A549 (cell line): ENCODE results near the gene AQR. TPM values are rescaled to one million over a fixed set of nuclear protein-coding genes. Genes with fewer than 3 reads are reported as not detected.

Experiments used
- ATAC-seq, 2 experiments: fragments of 200-7000 bp in 1 of 2; fragments of >200 bp in 1 of 2; cut with Nextera tagmentation in 1 of 2; cut with Tn5 transposase in 1 of 2; 3 replicates each; pipeline versions ENCODE4 v1.8.0 to v1.9.1; 2018 to 2020; ENCODE audit warnings: mild to moderate bottlenecking in 1 of 2, moderate library complexity in 1 of 2
- CTCF ChIA-PET: fragments of 300-600 bp; sonication (Branson Sonifier 250); formaldehyde crosslinking; extraction: SDS; loops from one replicate; lab custom pipeline; 2021; ENCODE audit warnings: antibody characterized with exemption, inconsistent platforms; lab: Yijun Ruan, JAX
- POLR2A ChIA-PET: fragments of 350-600 bp; formaldehyde crosslinking; extraction: SDS; loops from one replicate; lab custom pipeline; 2021; ENCODE audit warnings: antibody characterized with exemption, inconsistent platforms; lab: Yijun Ruan, JAX
- DNase-seq, 2 experiments: peaks; one replicate each; pipeline versions ENCODE4 v3.0.0 to v3.0.0-alpha.2; 2011 to 2016; ENCODE audit warnings: low read depth in 1 of 2, low spot score in 1 of 2
- FAIRE-seq: peaks from 2 replicates; lab custom pipeline; 2011; peaks lifted over from hg19 to GRCh38; lab: Jason Lieb, UNC
- H3K27ac ChIP-seq, 2 experiments: fragments of >200 bp; sonication (Bioruptor Twin); formaldehyde crosslinking; 3 replicates each; pipeline ENCODE4 v1.5.1; 2016 to 2017
- H3K4me1 ChIP-seq: fragments of >200 bp; sonication (Bioruptor Twin); formaldehyde crosslinking; 3 replicates; pipeline ENCODE4 v1.6.1; 2016
- H3K4me2 ChIP-seq: fragments of >200 bp; sonication (Bioruptor Twin); formaldehyde crosslinking; 3 replicates; pipeline ENCODE4 v1.6.1; 2016
- H3K4me3 ChIP-seq: fragments of >200 bp; sonication (Bioruptor Twin); formaldehyde crosslinking; 3 replicates; pipeline ENCODE4 v1.5.1; 2016
- H3K9me3 ChIP-seq: fragments of >200 bp; sonication (Bioruptor Twin); formaldehyde crosslinking; 3 replicates; pipeline ENCODE4 v1.6.1; 2016
- CBX2 ChIP-seq: fragments of 200-600 bp; sonication (generic); IDR thresholded peaks from 2 replicates; pipeline ENCODE4 v1.6.1; 2016; ENCODE audit warnings: low read depth, mild to moderate bottlenecking, borderline replicate concordance
- CEBPB ChIP-seq, 2 experiments: fragments of >200 bp in 1 of 2; sonication (Bioruptor Twin) in 1 of 2; formaldehyde crosslinking in 1 of 2; IDR thresholded peaks; 2 replicates each; pipeline ENCODE4 v1.6.1; 2012 to 2016
- CHD2 ChIP-seq: fragments of 150-350 bp; IDR thresholded peaks from 2 replicates; pipeline ENCODE4 v1.6.1; 2014; ENCODE audit warnings: low read length; ENCODE audit not compliant: partially characterized antibody
- CTCF ChIP-seq: fragments of >200 bp; sonication (Bioruptor Twin); formaldehyde crosslinking; IDR thresholded peaks from 3 replicates; pipeline ENCODE4 v1.5.1; 2016
- EHF ChIP-seq: fragments of 250-450 bp; sonication (Bioruptor Pico); IDR thresholded peaks from 2 replicates; pipeline ENCODE4 v1.5.0; 2020; ENCODE audit warnings: mild to moderate bottlenecking
- ELK1 ChIP-seq: fragments of 150-350 bp; IDR thresholded peaks from 2 replicates; pipeline ENCODE4 v1.6.1; 2014; ENCODE audit warnings: low read depth, mild to moderate bottlenecking, low read length
- EP300 ChIP-seq, 2 experiments: fragments of >200 bp; sonication (Bioruptor Twin); formaldehyde crosslinking; IDR thresholded peaks; 2 replicates in 1 of 2; 3 replicates in 1 of 2; pipeline ENCODE4 v1.6.1; 2016 to 2017
- ESRRA ChIP-seq: fragments of 150-350 bp; IDR thresholded peaks from 2 replicates; pipeline ENCODE4 v1.6.1; 2014; ENCODE audit warnings: mild to moderate bottlenecking, low read length, borderline replicate concordance
- FOSB ChIP-seq: fragments of 250-450 bp; sonication (Bioruptor Pico); IDR thresholded peaks from 2 replicates; pipeline ENCODE4 v1.5.0; 2020; ENCODE audit warnings: mild to moderate bottlenecking, moderate library complexity
- FOSL2 ChIP-seq, 2 experiments: fragments of 450-650 bp in 1 of 2; fragments of >200 bp in 1 of 2; sonication (Bioruptor Twin) in 1 of 2; formaldehyde crosslinking; IDR thresholded peaks; 2 replicates each; pipeline versions ENCODE4 v1.5.0 to v1.6.1; 2016 to 2020; ENCODE audit warnings: mild to moderate bottlenecking in 1 of 2, moderate library complexity in 1 of 2
- HES2 ChIP-seq: fragments of >200 bp; sonication (Bioruptor Twin); formaldehyde crosslinking; IDR thresholded peaks from 2 replicates; pipeline ENCODE4 v1.6.1; 2016
- HMGXB4 ChIP-seq: fragments of 250-450 bp; sonication (Bioruptor Pico); IDR thresholded peaks from 2 replicates; pipeline ENCODE4 v1.5.0; 2021; ENCODE audit warnings: mild to moderate bottlenecking, moderate library complexity, borderline replicate concordance
- HOXA7 ChIP-seq: fragments of 250-450 bp; sonication (Bioruptor Pico); IDR thresholded peaks from 2 replicates; pipeline ENCODE4 v1.5.0; 2020; ENCODE audit warnings: mild to moderate bottlenecking, moderate library complexity
- JUN ChIP-seq, 2 experiments: fragments of >200 bp; sonication (Bioruptor Twin); formaldehyde crosslinking; IDR thresholded peaks; 2 replicates in 1 of 2; 3 replicates in 1 of 2; pipeline ENCODE4 v1.6.1; 2016 to 2017
- JUNB ChIP-seq: fragments of >200 bp; sonication (Bioruptor Twin); formaldehyde crosslinking; IDR thresholded peaks from 2 replicates; pipeline ENCODE4 v1.6.1; 2016
- KDM5A ChIP-seq: fragments of 200-600 bp; sonication (generic); IDR thresholded peaks from 2 replicates; pipeline ENCODE4 v1.6.1; 2016; ENCODE audit warnings: antibody characterized with exemption, mild to moderate bottlenecking
- MAFK ChIP-seq: fragments of 450-650 bp; IDR thresholded peaks from 2 replicates; pipeline ENCODE4 v1.6.1; 2014; ENCODE audit not compliant: partially characterized antibody
- MAX ChIP-seq: IDR thresholded peaks from 2 replicates; pipeline ENCODE4 v1.6.1; 2012
- MAZ ChIP-seq: fragments of 150-350 bp; IDR thresholded peaks from 2 replicates; pipeline ENCODE4 v1.6.1; 2014; ENCODE audit warnings: antibody characterized with exemption, low read depth, low read length, borderline replicate concordance
- MYC ChIP-seq: IDR thresholded peaks from 2 replicates; pipeline ENCODE4 v1.6.1; 2012; ENCODE audit warnings: mild to moderate bottlenecking, inconsistent platforms, low read length, improper control_type of control experiment, borderline replicate concordance
- NFE2L2 ChIP-seq: fragments of 150-350 bp; conservative IDR thresholded peaks from 2 replicates; pipeline ENCODE4 v1.6.1; 2014; ENCODE audit warnings: low read length
- NPAS2 ChIP-seq: fragments of 250-450 bp; sonication (Bioruptor Pico); IDR thresholded peaks from 2 replicates; pipeline ENCODE4 v1.8.0; 2022; ENCODE audit warnings: mild to moderate bottlenecking, moderate library complexity, borderline replicate concordance
- PHF8 ChIP-seq: fragments of 200-600 bp; sonication (generic); IDR thresholded peaks from 2 replicates; pipeline ENCODE4 v1.6.1; 2016; ENCODE audit warnings: low read depth, mild to moderate bottlenecking, antibody characterized with exemption, moderate library complexity, borderline replicate concordance
- POLR2A ChIP-seq: IDR thresholded peaks from 2 replicates; pipeline ENCODE4 v1.6.1; 2012; ENCODE audit warnings: mild to moderate bottlenecking, low read length
- RFX5 ChIP-seq: fragments of 450-650 bp; IDR thresholded peaks from 2 replicates; pipeline ENCODE4 v1.7.1; 2014; ENCODE audit warnings: antibody characterized with exemption, mild to moderate bottlenecking, moderate library complexity
- RNF2 ChIP-seq: fragments of 200-600 bp; sonication (generic); IDR thresholded peaks from 2 replicates; pipeline ENCODE4 v1.6.1; 2016; ENCODE audit warnings: low read depth, mild to moderate bottlenecking, antibody characterized with exemption, moderate library complexity, borderline replicate concordance
- SMC3 ChIP-seq: fragments of >200 bp; sonication (Bioruptor Twin); formaldehyde crosslinking; IDR thresholded peaks from 3 replicates; pipeline ENCODE4 v1.6.1; 2018; ENCODE audit warnings: inconsistent platforms
- SREBF2 ChIP-seq: fragments of 450-650 bp; IDR thresholded peaks from 2 replicates; pipeline ENCODE4 v1.6.1; 2014; ENCODE audit warnings: mild to moderate bottlenecking, moderate library complexity
- ZC3H11A ChIP-seq: fragments of 450-650 bp; IDR thresholded peaks from 2 replicates; pipeline ENCODE4 v1.6.1; 2014; ENCODE audit warnings: antibody characterized with exemption, mild to moderate bottlenecking
- WGBS: methylation state at CpG from one replicate; pipeline ENCODE4 v1.1.6; 2017; ENCODE audit errors: missing lambda C conversion rate; 5-methylcytosine and 5-hydroxymethylcytosine counted together
- polyA plus RNA-seq, 4 experiments: library from polyadenylated mRNA; depleted of rRNA in 3 of 4; stranded (reverse); fragments of >200 nt; fragmentation: RNase III in 1 of 4; extraction: RNeasy Plus Mini Kit Qiagen cat#74134 plus additional on column Dnase treatment in 1 of 4; gene quantifications; 2 replicates in 3 of 4; 3 replicates in 1 of 4; pipeline ENCODE4 v1.2.3, GENCODE V29; 2011 to 2017

The AQR gene
- polyA plus RNA-seq, 2 of the 4 experiments (the other 2 are of a cell fraction), result 22.3 to 58.5 TPM

GRCh38 chr15:34994925-34995324, 25.4 kb upstream of the AQR start:
- no peak for TF ChIP-seq EHF (CRISPR knock-in tag)
- TF ChIP-seq HES2, result no peak
- TF ChIP-seq RFX5, result no peak
- TF ChIP-seq CEBPB (IDR thresholded peaks at IDR 0.05), result no peak
- TF ChIP-seq NFE2L2, result no peak
- no peak for TF ChIP-seq ESRRA
- no peak for TF ChIP-seq NPAS2 (CRISPR knock-in tag)
- TF ChIP-seq FOSB (CRISPR knock-in tag), result no peak
- TF ChIP-seq MYC, result no peak
- no peak for TF ChIP-seq SREBF2
- TF ChIP-seq JUN (IDR thresholded peaks at IDR 0.05), result no peak
- no peak for TF ChIP-seq CBX2
- no peak for TF ChIP-seq ELK1
- no peak for TF ChIP-seq EP300 (IDR thresholded peaks at IDR 0.05)
- no peak for TF ChIP-seq SMC3
- no peak for TF ChIP-seq KDM5A
- Histone ChIP-seq H3K9me3 (no peaks in the 10 kb centered on the region), H3K4me3 (no peak overlapping the region), H3K4me1 (no peaks in the 10 kb centered on the region), H3K27ac (no peak overlapping the region), H3K4me2 (no peak overlapping the region)
- ChIA-PET POLR2A (interaction anchor here (1.5 kb wide), 1 partner anchor 25 kb away, joined by 3 read pairs; no protein-coding TSS in a partner anchor), CTCF (interaction anchor here (1.0 kb wide), 1 partner anchor 14 kb away, joined by 3 read pairs; no protein-coding TSS in a partner anchor)
- WGBS, result 77% methylated on average over 1 of the region's 1 CpG
- DNase-seq (no peak), ATAC-seq (no peak), FAIRE-seq (no peak)

- H3K4me3 ChIP-seq, result no peak overlapping the region
- TF ChIP-seq HOXA7 (no peak), JUNB (no peak), RNF2 (no peak), MYC (no peak), KDM5A (no peak)
- no peaks in the 10 kb centered on the region for H3K9me3 ChIP-seq
- H3K4me2 ChIP-seq, result no peak overlapping the region
- peaks cover 5% of the 10 kb centered on the region; the same call in 2 of the 3 replicates for H3K4me1 ChIP-seq
- ATAC-seq (no peak), DNase-seq (no peak), FAIRE-seq (no peak)
- H3K27ac ChIP-seq, result no peak overlapping the region
- ChIA-PET CTCF (interaction anchor here (0.6 kb wide), 1 partner anchor 8 kb away, joined by 3 read pairs; no protein-coding TSS in a partner anchor), POLR2A (interaction anchor here (0.7 kb wide), 1 partner anchor 173 kb away, joined by 5 read pairs; no protein-coding TSS in a partner anchor)
- WGBS, result 78% methylated on average over 4 of the region's 4 CpGs
Measured at GRCh38 chr15:34993877-34994276, 24.3 kb upstream of the AQR start.

- CTCF ChIA-PET, result interaction anchor here (0.9 to 2.2 kb wide), 3 partner anchors 13 to 31 kb away, joined by 3 to 5 read pairs (median 3); no protein-coding TSS in a partner anchor
- TF ChIP-seq FOSL2 (IDR thresholded peaks at IDR 0.05), result no peak
- no peak for TF ChIP-seq FOSL2 (CRISPR knock-in tag; IDR thresholded peaks at IDR 0.05)
- no peak for TF ChIP-seq CHD2
- no peak for TF ChIP-seq CEBPB (IDR thresholded peaks at IDR 0.05)
- no peak for TF ChIP-seq NFE2L2
- TF ChIP-seq JUN (IDR thresholded peaks at IDR 0.05), result no peak
- TF ChIP-seq POLR2A, result no peak
- no peak for TF ChIP-seq EP300 (IDR thresholded peaks at IDR 0.05)
- no peak for TF ChIP-seq SREBF2
- TF ChIP-seq MAZ, result no peak
- TF ChIP-seq HMGXB4 (CRISPR knock-in tag), result no peak
- no peak for TF ChIP-seq PHF8
- TF ChIP-seq RNF2, result no peak
- no peak for TF ChIP-seq ZC3H11A
- no peak for TF ChIP-seq MAX
- TF ChIP-seq CTCF, result no peak
- no peak for TF ChIP-seq MAFK
- TF ChIP-seq SMC3, result no peak
Measured at GRCh38 chr15:34993412-34993811, 23.9 kb upstream of the AQR start.

More at GRCh38 chr15:34993412-34993811, 23.9 kb upstream of the AQR start:
- POLR2A ChIA-PET, result interaction anchor here (0.7 kb wide), 1 partner anchor 172 kb away, joined by 5 read pairs; no protein-coding TSS in a partner anchor
- Histone ChIP-seq H3K9me3 (no peaks in the 10 kb centered on the region), H3K4me3 (no peak overlapping the region), H3K27ac (no peak overlapping the region), H3K4me1 (peaks cover 7% of the 10 kb centered on the region; the same call in 2 of the 3 replicates), H3K4me2 (no peak overlapping the region)
- ATAC-seq (no peak), DNase-seq (no peak), FAIRE-seq (no peak)
- 72% methylated on average over 6 of the region's 6 CpGs for whole genome bisulfite sequencing
